Measurements from ENCODE around the gene CAPS2. TPM values are rescaled to one million over a fixed set of nuclear protein-coding genes. Genes with fewer than 3 reads are reported as not detected.

Gene CAPS2
- total RNA-seq, 1 experiment from 2014 or later = not detected

GRCh38 chr12:75315518-75315917, 14.6 kb downstream of the CAPS2 start:
- peaks cover 4% of the 10 kb centered on the region for H3K27me3 Mint-ChIP-seq (ENCODE audit: insufficient read depth, unreplicated experiment)
- BruUV-seq (replicated peaks) = no TSS peak
- Histone ChIP-seq H3K4me1 (no peaks in the 10 kb centered on the region), H3K36me3 (ENCODE audit: control insufficient read depth, insufficient read depth, low read length) (no peaks in the 10 kb centered on the region), H3K27me3 (replicated peaks; ENCODE audit: control insufficient read depth, insufficient read depth, low read length) (no peaks in the 10 kb centered on the region), H3K4me3 (ENCODE audit: low read depth, low read length) (no peak overlapping the region), H3K9me3 (no peaks in the 10 kb centered on the region)
- ChIA-PET CTCF (no interaction called here), POLR2A (no interaction called here)
- TF ChIP-seq CTCF (IDR thresholded peaks at IDR 0.05; ENCODE audit: insufficient read depth in 1 of 2, low read depth in 1 of 2, low read length in 1 of 2, severe bottlenecking in 1 of 2, unreplicated experiment in 1 of 2) = no peak
- H3K4me3 Mint-ChIP-seq (ENCODE audit: unreplicated experiment) = no peak overlapping the region
- no peaks in the 10 kb centered on the region for H3K4me1 Mint-ChIP-seq (ENCODE audit: low read depth, unreplicated experiment)
- intact Hi-C loops (cut with micrococcal nuclease; ENCODE audit: unreplicated experiment) = no loop called here
- no peaks in the 10 kb centered on the region for H3K9me3 Mint-ChIP-seq (ENCODE audit: unreplicated experiment)
- H3K27ac Mint-ChIP-seq (ENCODE audit: unreplicated experiment) = no peak overlapping the region
- no peak for DNase-seq
- no peaks in the 10 kb centered on the region for H3K36me3 Mint-ChIP-seq (ENCODE audit: insufficient read depth, unreplicated experiment)

GRCh38 chr12:75311369-75311768, 18.8 kb downstream of the CAPS2 start:
- peaks cover 3% of the 10 kb centered on the region for H3K27me3 Mint-ChIP-seq (ENCODE audit: insufficient read depth, unreplicated experiment)
- H3K4me3 Mint-ChIP-seq (ENCODE audit: unreplicated experiment) = no peak overlapping the region
- no peaks in the 10 kb centered on the region for H3K9me3 ChIP-seq
- H3K27me3 ChIP-seq (replicated peaks; ENCODE audit: control insufficient read depth, insufficient read depth, low read length) = no peaks in the 10 kb centered on the region
- H3K27ac Mint-ChIP-seq (ENCODE audit: unreplicated experiment) = no peak overlapping the region
- intact Hi-C loops (cut with micrococcal nuclease; ENCODE audit: unreplicated experiment) = no loop called here
- ChIA-PET CTCF (no interaction called here), POLR2A (no interaction called here)
- no TSS peak for BruUV-seq (replicated peaks)
- H3K4me1 Mint-ChIP-seq (ENCODE audit: low read depth, unreplicated experiment) = no peaks in the 10 kb centered on the region
- no peak overlapping the region for H3K4me3 ChIP-seq (ENCODE audit: low read depth, low read length)
- no peak for DNase-seq
- TF ChIP-seq CTCF (IDR thresholded peaks at IDR 0.05; ENCODE audit: insufficient read depth in 1 of 2, low read depth in 1 of 2, low read length in 1 of 2, severe bottlenecking in 1 of 2, unreplicated experiment in 1 of 2) = no peak
- no peaks in the 10 kb centered on the region for H3K36me3 Mint-ChIP-seq (ENCODE audit: insufficient read depth, unreplicated experiment)
- no peaks in the 10 kb centered on the region for H3K9me3 Mint-ChIP-seq (ENCODE audit: unreplicated experiment)
- H3K4me1 ChIP-seq = no peaks in the 10 kb centered on the region
- H3K36me3 ChIP-seq (ENCODE audit: control insufficient read depth, insufficient read depth, low read length) = no peaks in the 10 kb centered on the region

- Mint-ChIP-seq H3K27ac (ENCODE audit: unreplicated experiment) (no peak overlapping the region), H3K9me3 (ENCODE audit: unreplicated experiment) (no peaks in the 10 kb centered on the region), H3K27me3 (ENCODE audit: insufficient read depth, unreplicated experiment) (peaks cover 3% of the 10 kb centered on the region), H3K36me3 (ENCODE audit: insufficient read depth, unreplicated experiment) (no peaks in the 10 kb centered on the region), H3K4me1 (ENCODE audit: low read depth, unreplicated experiment) (no peaks in the 10 kb centered on the region), H3K4me3 (ENCODE audit: unreplicated experiment) (no peak overlapping the region)
- no peak overlapping the region for H3K4me3 ChIP-seq (ENCODE audit: low read depth, low read length)
- no peaks in the 10 kb centered on the region for H3K4me1 ChIP-seq
- TF ChIP-seq CTCF (IDR thresholded peaks at IDR 0.05; ENCODE audit: insufficient read depth in 1 of 2, low read depth in 1 of 2, low read length in 1 of 2, severe bottlenecking in 1 of 2, unreplicated experiment in 1 of 2) = no peak
- BruUV-seq (replicated peaks) = no TSS peak
- H3K27me3 ChIP-seq (replicated peaks; ENCODE audit: control insufficient read depth, insufficient read depth, low read length) = no peaks in the 10 kb centered on the region
- no peaks in the 10 kb centered on the region for H3K36me3 ChIP-seq (ENCODE audit: control insufficient read depth, insufficient read depth, low read length)
- POLR2A ChIA-PET = no interaction called here
- CTCF ChIA-PET = no interaction called here
- intact Hi-C loops (cut with micrococcal nuclease; ENCODE audit: unreplicated experiment) = no loop called here
- no peaks in the 10 kb centered on the region for H3K9me3 ChIP-seq
- DNase-seq = no peak
These were observed 21.8 kb downstream of the CAPS2 start for GRCh38 chr12:75308279-75308678.
